Motor neuron (in vitro differentiated cells): ENCODE measurements around the gene ST13. TPM values are rescaled to one million over a fixed set of nuclear protein-coding genes. Genes with fewer than 3 reads are reported as not detected.
"Not testable (repeated sequence)": the region's sequence is repeated elsewhere in the genome, so short reads cannot be mapped to it uniquely, and the experiment has no call there.

ENCODE experiments used
- ATAC-seq, 8 experiments: fragments of 200-7000 bp; cut with Tn5 transposase; replicated peaks in 6 of 8; 2 replicates each; pipeline ENCODE4 v1.8.0; 2021; ENCODE audit warnings: mild to moderate bottlenecking in 8 of 8, moderate library complexity in 8 of 8
- H3K27ac ChIP-seq, 2 donors: fragments of 250-450 bp; sonication (Bioruptor Pico); 2 replicates each; pipeline ENCODE4 v1.9.0; 2021; ENCODE audit warnings: antibody characterized with exemption in 2 of 2, mild to moderate bottlenecking in 2 of 2, moderate library complexity in 1 of 2
- H3K4me1 ChIP-seq, 2 donors: fragments of 250-450 bp; sonication (Bioruptor Pico); replicated peaks in 1 of 2; 2 replicates each; pipeline ENCODE4 v1.6.1; 2021; ENCODE audit warnings: antibody characterized with exemption in 2 of 2, mild to moderate bottlenecking in 2 of 2, moderate library complexity in 1 of 2
- H3K4me3 ChIP-seq, 5 donors: fragments of 250-450 bp; sonication (Bioruptor Pico); 2 replicates each; pipeline ENCODE4 v1.9.0; 2021; ENCODE audit warnings: antibody characterized with exemption in 5 of 5, mild to moderate bottlenecking in 5 of 5, moderate library complexity in 4 of 5
- WGBS, 10 experiments: fragments of 450-650 bp; shearing (Covaris generic); methylation state at CpG; one replicate each; pipeline ENCODE4 v1.0.0; 2022; 5-methylcytosine and 5-hydroxymethylcytosine counted together
- in situ Hi-C, 9 experiments: fragments of 400-800 bp; cut with MboI; loops; one replicate each; pipeline ENCODE4 v1.15.0; 2021; ENCODE audit warnings: low sequenced_read_pairs in 9 of 9, low pct_unique_long_range_greater_than_20kb in 2 of 9; ENCODE audit not compliant: unreplicated experiment in 9 of 9
- total RNA-seq, 8 experiments: library from RNA; unstranded; fragments of 300-600 nt; gene quantifications; 2 replicates each; pipeline versions ENCODE4 v1.2.3 to v1.2.4, GENCODE V29; 2022

Gene ST13
- total RNA-seq, 8 experiments from 2014 or later: 195 to 321 (median 222) TPM

- WGBS, 10 experiments: 83 to 100% (median 96%) methylated on average over 1 to 4 of the region's 4 CpGs; no CpG with 5 or more reads in 4 of the 10 experiments
- Histone ChIP-seq H3K4me3 (no peak overlapping the region), H3K4me1 (peaks cover 0 to 2% of the 10 kb centered on the region in 2 donors), H3K27ac (no peak overlapping the region)
- ATAC-seq: peak in 1 of 8 experiments; percentile 37
- in situ Hi-C loops: no loop called here
Measured at GRCh38 chr22:40805239-40805638, 51.2 kb downstream of the ST13 start.

GRCh38 chr22:40803321-40803720, 53.1 kb downstream of the ST13 start:
- peak in 5 of 8 experiments; percentile 19 to 83 (median 35) for ATAC-seq
- in situ Hi-C loops: no loop called here
- 0 to 100% (median 75%) methylated on average over 1 of the region's 1 CpG; no CpG with 5 or more reads in 3 of the 10 experiments for WGBS, 10 experiments

GRCh38 chr22:40799008-40799407, 57.4 kb downstream of the ST13 start:
- WGBS, 10 experiments: 83 to 100% (median 94%) methylated on average over 1 to 3 of the region's 3 CpGs; no CpG with 5 or more reads in 2 of the 10 experiments
- H3K4me1 ChIP-seq: peaks cover 0 to 2% of the 10 kb centered on the region in 2 donors
- in situ Hi-C loops: loop anchor here in 1 of 9 experiments (25.0 kb wide), 1 partner anchor 287 kb away; no protein-coding TSS in a partner anchor
- H3K4me3 ChIP-seq: no peak overlapping the region
- no peak overlapping the region for H3K27ac ChIP-seq
- ATAC-seq: no peak

More at GRCh38 chr22:40803321-40803720, 53.1 kb downstream of the ST13 start:
- H3K4me1 ChIP-seq: peaks cover 0 to 2% of the 10 kb centered on the region in 2 donors
- H3K27ac ChIP-seq: no peak overlapping the region
- H3K4me3 ChIP-seq: no peak overlapping the region

GRCh38 chr22:40797427-40797826, 59.0 kb downstream of the ST13 start:
- 80 to 100% (median 100%) methylated on average over 1 of the region's 1 CpG; no CpG with 5 or more reads in 5 of the 10 experiments for WGBS, 10 experiments
- Histone ChIP-seq H3K4me1 (no peaks in the 10 kb centered on the region), H3K4me3 (no peak overlapping the region), H3K27ac (no peak overlapping the region)
- peak in 2 of 8 experiments; percentile 23 to 54 for ATAC-seq
- in situ Hi-C loops: loop anchor here in 1 of 9 experiments (25.0 kb wide), 1 partner anchor 285 kb away; no protein-coding TSS in a partner anchor

- Histone ChIP-seq H3K4me1 (no peaks in the 10 kb centered on the region), H3K4me3 (no peak overlapping the region), H3K27ac (no peak overlapping the region)
- in situ Hi-C loops: loop anchor here in 1 of 9 experiments (25.0 kb wide), 1 partner anchor 280 kb away; no protein-coding TSS in a partner anchor
- ATAC-seq: no peak
- 80 to 100% (median 100%) methylated on average over 1 to 2 of the region's 2 CpGs; no CpG with 5 or more reads in 2 of the 10 experiments for WGBS, 10 experiments
Measured at GRCh38 chr22:40792451-40792850, 64.0 kb downstream of the ST13 start.

- Histone ChIP-seq H3K4me1 (no peaks in the 10 kb centered on the region), H3K27ac (no peak overlapping the region), H3K4me3 (no peak overlapping the region)
- no peak for ATAC-seq
- in situ Hi-C loops: loop anchor here in 1 of 9 experiments (25.0 kb wide), 1 partner anchor 279 kb away; no protein-coding TSS in a partner anchor
Measured at GRCh38 chr22:40791241-40791640, 65.2 kb downstream of the ST13 start.

GRCh38 chr22:40789131-40789530, 67.3 kb downstream of the ST13 start:
- WGBS, 10 experiments: 95 to 100% (median 100%) methylated on average over 1 to 8 of the region's 22 CpGs; no CpG with 5 or more reads in 4 of the 10 experiments
- Histone ChIP-seq H3K4me3 (no peak overlapping the region), H3K27ac (no peak overlapping the region), H3K4me1 (no peaks in the 10 kb centered on the region)
- ATAC-seq: no peak
- in situ Hi-C loops: loop anchor here in 1 of 9 experiments (25.0 kb wide), 1 partner anchor 277 kb away; no protein-coding TSS in a partner anchor

GRCh38 chr22:40782521-40782920, 73.9 kb downstream of the ST13 start:
- 88 to 100% (median 96%) methylated on average over 1 to 3 of the region's 3 CpGs for WGBS, 10 experiments

GRCh38 chr22:40781749-40782148, 74.7 kb downstream of the ST13 start:
- ATAC-seq, H3K27ac ChIP-seq, H3K4me1 ChIP-seq, H3K4me3 ChIP-seq: not testable (repeated sequence)
- WGBS, 10 experiments: 79 to 100% (median 98%) methylated on average over 1 to 9 of the region's 14 CpGs; no CpG with 5 or more reads in 1 of the 10 experiments
- in situ Hi-C loops: loop anchor here in 1 of 9 experiments (25.0 kb wide), 1 partner anchor 269 kb away; no protein-coding TSS in a partner anchor

More at GRCh38 chr22:40782521-40782920, 73.9 kb downstream of the ST13 start:
- no peak for ATAC-seq
- H3K4me3 ChIP-seq: no peak overlapping the region
- no peaks in the 10 kb centered on the region for H3K4me1 ChIP-seq
- H3K27ac ChIP-seq: no peak overlapping the region
- in situ Hi-C loops: loop anchor here in 1 of 9 experiments (25.0 kb wide), 1 partner anchor 270 kb away; no protein-coding TSS in a partner anchor

Other genes with a start within 250 kb of the ST13 start
- gene MRTFA, start 219.9 kb downstream of the ST13 start, total RNA-seq: 10 to 100 TPM; 13.1 to 33.2 (median 21.7) TPM
- 10 to 100 TPM in 1 of 8 experiments, 1 to 10 TPM in 7; 1.7 to 18.7 (median 3.5) TPM for gene MCHR1, start 177.2 kb downstream of the ST13 start, total RNA-seq
- gene SLC25A17, start 37.3 kb downstream of the ST13 start, total RNA-seq: 10 to 100 TPM; 11.6 to 25.9 (median 19.3) TPM
- gene XPNPEP3, start 509 bp upstream of the ST13 start, total RNA-seq: 10 to 100 TPM; 10.8 to 28.1 (median 16.9) TPM
- gene DNAJB7, start 5.5 kb upstream of the ST13 start, total RNA-seq: 1 to 10 TPM in 5 of 8 experiments, under 1 TPM in 3; 0.56 to 2.8 (median 1.3) TPM
- gene RBX1, start 94.7 kb upstream of the ST13 start, total RNA-seq: 100 to 1,000 TPM in 1 of 8 experiments, 10 to 100 TPM in 7; 48.7 to 109 (median 67.6) TPM
- 10 to 100 TPM; 21.8 to 82.2 (median 32.4) TPM for gene EP300, start 236.0 kb upstream of the ST13 start, total RNA-seq